Stimulated activated naive CD4-positive, alpha-beta T cell treated with Interleukin-2 at 50 U/mL for 16 hours (primary cell): ENCODE measurements around the gene TBC1D10B.

Experiments
- DNase-seq: peaks from one replicate; lab custom pipeline; 2025; lab: John Stamatoyannopoulos, UW

Gene TBC1D10B, protein sequence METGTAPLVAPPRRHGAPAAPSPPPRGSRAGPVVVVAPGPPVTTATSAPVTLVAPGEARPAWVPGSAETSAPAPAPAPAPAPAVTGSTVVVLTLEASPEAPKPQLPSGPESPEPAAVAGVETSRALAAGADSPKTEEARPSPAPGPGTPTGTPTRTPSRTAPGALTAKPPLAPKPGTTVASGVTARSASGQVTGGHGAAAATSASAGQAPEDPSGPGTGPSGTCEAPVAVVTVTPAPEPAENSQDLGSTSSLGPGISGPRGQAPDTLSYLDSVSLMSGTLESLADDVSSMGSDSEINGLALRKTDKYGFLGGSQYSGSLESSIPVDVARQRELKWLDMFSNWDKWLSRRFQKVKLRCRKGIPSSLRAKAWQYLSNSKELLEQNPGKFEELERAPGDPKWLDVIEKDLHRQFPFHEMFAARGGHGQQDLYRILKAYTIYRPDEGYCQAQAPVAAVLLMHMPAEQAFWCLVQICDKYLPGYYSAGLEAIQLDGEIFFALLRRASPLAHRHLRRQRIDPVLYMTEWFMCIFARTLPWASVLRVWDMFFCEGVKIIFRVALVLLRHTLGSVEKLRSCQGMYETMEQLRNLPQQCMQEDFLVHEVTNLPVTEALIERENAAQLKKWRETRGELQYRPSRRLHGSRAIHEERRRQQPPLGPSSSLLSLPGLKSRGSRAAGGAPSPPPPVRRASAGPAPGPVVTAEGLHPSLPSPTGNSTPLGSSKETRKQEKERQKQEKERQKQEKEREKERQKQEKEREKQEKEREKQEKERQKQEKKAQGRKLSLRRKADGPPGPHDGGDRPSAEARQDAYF

GRCh38 chr16:30370456-30371247 lies at the start of gene TBC1D10B:
Gene TBC1D10B (minus strand): TSS chr16:30370494. CDS start chr16:30370183, 311 bp downstream.
- peak; percentile 99 for DNase-seq

- no peak for DNase-seq
These were observed 48.3 kb upstream of the TBC1D10B start for GRCh38 chr16:30418350-30419181.

GRCh38 chr16:30417529-30418349 lies 47.4 kb upstream of the TBC1D10B start:
- peak; percentile 85 for DNase-seq

DNA sequence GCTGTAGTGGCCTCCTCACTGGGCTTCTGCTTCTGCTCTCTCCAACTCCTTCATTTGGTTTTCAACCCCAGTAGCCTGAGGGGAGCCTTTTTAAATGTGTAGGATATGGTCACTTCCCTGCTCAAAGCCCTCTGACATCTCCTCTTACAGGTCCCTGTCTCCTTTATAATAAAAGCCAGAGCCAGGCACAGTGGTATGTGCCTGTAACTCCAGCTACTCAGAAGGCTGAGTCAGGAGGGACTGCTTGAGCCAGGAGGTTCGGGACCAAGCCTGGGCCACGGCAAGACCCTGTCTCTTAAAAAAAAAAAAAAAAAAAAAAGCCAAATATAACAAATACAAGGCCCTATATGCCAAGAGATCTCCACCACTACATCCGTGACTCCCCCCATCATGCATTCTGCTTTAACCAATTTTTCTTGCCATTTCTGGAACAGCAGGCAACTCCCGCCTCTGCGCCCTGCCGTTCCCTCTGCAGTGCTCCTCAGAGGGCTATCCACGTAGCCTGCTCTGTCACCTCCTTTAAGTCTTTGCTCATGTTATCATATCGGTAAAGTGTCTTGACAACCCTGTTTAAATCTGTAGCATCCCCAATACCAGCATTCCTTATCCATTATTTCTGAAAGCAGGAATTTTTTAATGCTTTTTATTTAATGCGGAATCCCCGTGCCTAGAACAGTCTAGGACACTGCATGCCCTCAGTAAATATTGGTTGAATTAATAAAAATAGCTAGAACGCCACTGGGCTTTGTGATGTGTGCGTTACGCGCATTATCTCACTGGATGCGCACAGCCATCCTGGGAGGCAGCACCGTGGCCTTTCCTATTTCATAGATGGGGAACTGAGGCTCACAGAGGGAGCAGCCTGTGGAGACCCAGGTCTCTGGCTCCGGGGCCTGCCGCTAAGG lies 46.6 kb upstream of the TBC1D10B start:
- no peak for DNase-seq

DNA sequence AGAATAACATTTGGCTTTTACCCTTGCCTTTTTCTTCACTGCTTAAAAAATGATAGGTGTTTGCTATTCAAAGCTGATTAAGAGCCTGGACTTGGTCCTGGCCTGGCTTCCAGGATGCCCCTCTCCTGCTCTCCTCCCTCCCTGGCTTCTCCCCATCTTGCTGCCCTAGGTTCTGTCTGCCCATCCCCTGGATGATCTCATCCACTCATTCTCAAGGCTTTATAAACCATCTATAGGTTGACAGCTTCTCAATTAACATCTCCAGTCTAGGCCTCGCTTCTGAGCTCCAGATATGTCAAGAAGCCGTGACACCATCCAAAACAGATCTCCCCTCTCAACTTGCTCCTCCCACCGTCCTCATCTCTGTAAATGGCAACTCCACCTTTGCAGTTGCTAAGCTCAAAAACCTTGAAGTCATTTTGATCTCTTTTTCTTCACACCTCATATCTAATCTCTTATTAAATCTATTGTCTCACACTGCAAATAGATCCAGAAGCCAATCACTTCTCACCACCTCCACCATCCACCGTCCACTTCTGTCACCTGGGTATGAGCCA lies 45.8 kb upstream of the TBC1D10B start:
- DNase-seq: no peak

- DNase-seq: no peak
These were observed 43.9 kb upstream of the TBC1D10B start for GRCh38 chr16:30414159-30414558.

DNA sequence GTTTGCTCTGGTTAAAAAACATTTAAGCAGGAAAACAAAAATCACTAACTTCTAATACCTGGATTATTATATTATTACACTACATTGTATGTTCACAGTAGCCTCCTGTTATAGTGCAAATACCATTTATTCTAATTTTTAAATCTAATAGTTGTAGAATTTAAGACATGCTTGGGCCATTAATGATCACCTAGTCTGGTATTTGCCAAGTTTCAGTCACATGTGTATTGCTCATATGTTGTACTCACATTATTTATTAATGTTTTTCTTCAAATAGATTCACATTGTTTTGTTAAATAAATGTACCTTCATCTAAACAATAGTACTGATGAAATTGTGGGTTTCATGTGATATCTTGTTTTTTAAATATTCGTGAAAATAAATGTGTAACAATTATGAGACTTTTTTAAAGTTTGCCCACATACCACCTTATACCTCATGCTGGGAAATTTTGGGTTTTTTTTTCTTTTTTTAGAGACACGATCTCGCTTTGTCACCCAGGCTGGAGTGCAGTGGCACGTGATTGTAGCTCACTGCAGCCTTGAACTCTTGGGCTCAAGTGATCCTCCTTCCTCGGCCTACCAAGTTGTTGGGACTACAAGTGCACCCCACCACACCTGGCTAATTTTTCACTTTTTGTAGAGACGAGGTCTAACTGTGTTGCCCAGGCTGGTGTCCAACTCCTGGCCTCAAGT lies 43.0 kb upstream of the TBC1D10B start:
- no peak for DNase-seq

GRCh38 chr16:30409125-30410060 lies 39.1 kb upstream of the TBC1D10B start:
- peak; percentile 87 for DNase-seq

GRCh38 chr16:30407804-30408534 lies 37.7 kb upstream of the TBC1D10B start:
- no peak for DNase-seq

DNA sequence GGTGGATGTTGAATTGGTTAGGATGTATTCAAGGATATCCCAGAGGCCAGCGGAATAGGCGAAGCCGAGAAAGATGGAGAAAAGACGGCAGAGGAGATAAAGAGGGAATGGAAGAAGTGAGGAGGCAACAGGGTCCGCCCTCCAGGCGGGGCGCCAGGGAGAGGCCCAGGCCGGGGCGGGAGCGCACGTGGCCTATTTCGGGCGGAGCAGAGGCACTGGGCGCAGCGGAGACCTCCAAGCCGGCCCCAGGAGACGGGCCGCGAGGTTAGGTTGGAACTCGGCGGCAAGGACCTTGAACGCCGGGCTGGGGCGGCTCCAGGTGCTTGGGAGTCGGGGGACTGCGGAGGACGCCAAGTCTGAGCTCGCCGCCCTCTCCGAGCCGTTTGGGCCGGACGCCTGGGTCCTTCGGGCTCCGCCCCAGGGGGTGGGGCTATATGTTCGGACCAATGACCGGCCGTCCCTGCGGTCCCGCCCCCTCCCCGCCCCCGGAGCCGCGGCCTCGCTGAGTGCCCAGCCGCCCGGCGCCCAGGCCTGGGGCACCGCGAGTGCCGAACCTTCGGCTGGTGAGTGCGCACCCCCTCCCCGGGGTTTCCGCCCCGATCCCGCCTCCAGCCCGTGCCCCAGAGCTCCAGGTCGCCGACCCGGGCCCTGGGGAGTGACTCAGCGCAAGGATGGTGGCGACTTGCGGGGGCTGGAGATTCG lies 37.0 kb upstream of the TBC1D10B start, which contains the start of gene ZNF771:
TSS of gene ZNF771 (plus strand) at position 505 of the 702 bp plus-strand sequence. CDS start 448 bp downstream, outside the sequence.
- peak; percentile 89 for DNase-seq

GRCh38 chr16:30406795-30407101 lies 36.5 kb upstream of the TBC1D10B start:
- DNase-seq: no peak

- DNase-seq: no peak
These were observed 31.6 kb upstream of the TBC1D10B start for GRCh38 chr16:30401768-30402425.

GRCh38 chr16:30399435-30400186 lies 29.3 kb upstream of the TBC1D10B start:
- DNase-seq: no peak

GRCh38 chr16:30398661-30399434 lies 28.6 kb upstream of the TBC1D10B start:
- no peak for DNase-seq
